ENCODE measurements around the gene TTLL11. TPM values are rescaled to one million over a fixed set of nuclear protein-coding genes. Genes with fewer than 3 reads are reported as not detected.

The TTLL11 gene
- total RNA-seq, 1 donor from 2014 or later, result 0.75 TPM

GRCh38 chr9:122112238-122112637, 19.1 kb upstream of the TTLL11 start:
- H3K9me3 Mint-ChIP-seq, result no peaks in the 10 kb centered on the region
- no peaks in the 10 kb centered on the region for H3K36me3 ChIP-seq

GRCh38 chr9:122111413-122112085, 18.4 kb upstream of the TTLL11 start:
- Histone ChIP-seq H3K79me2 (ENCODE audit: low read depth) (no peaks in the 10 kb centered on the region), H2AFZ (replicated peaks) (no peak overlapping the region), H3K9ac (no peak overlapping the region), H3K27me3 (no peaks in the 10 kb centered on the region), H3K4me1 (peaks cover 46% of the 10 kb centered on the region), H3K4me3 (no peak overlapping the region), H4K20me1 (ENCODE audit: low read depth) (no peaks in the 10 kb centered on the region), H3K27ac (no peak overlapping the region), H3K9me3 (ENCODE audit: low read depth) (no peaks in the 10 kb centered on the region), H3K36me3 (no peaks in the 10 kb centered on the region), H3K4me2 (no peak overlapping the region), H3F3A (ENCODE audit: low read depth) (peaks cover 32% of the 10 kb centered on the region)
- peaks cover 43% of the 10 kb centered on the region for H3K4me1 Mint-ChIP-seq
- no peak overlapping the region for H3K4me3 Mint-ChIP-seq
- H3K9me3 Mint-ChIP-seq, result no peaks in the 10 kb centered on the region
- H3K36me3 Mint-ChIP-seq, result no peaks in the 10 kb centered on the region
- no peak for TF ChIP-seq EZH2 (IDR thresholded peaks at IDR 0.05)
- TF ChIP-seq, protein P1, sequence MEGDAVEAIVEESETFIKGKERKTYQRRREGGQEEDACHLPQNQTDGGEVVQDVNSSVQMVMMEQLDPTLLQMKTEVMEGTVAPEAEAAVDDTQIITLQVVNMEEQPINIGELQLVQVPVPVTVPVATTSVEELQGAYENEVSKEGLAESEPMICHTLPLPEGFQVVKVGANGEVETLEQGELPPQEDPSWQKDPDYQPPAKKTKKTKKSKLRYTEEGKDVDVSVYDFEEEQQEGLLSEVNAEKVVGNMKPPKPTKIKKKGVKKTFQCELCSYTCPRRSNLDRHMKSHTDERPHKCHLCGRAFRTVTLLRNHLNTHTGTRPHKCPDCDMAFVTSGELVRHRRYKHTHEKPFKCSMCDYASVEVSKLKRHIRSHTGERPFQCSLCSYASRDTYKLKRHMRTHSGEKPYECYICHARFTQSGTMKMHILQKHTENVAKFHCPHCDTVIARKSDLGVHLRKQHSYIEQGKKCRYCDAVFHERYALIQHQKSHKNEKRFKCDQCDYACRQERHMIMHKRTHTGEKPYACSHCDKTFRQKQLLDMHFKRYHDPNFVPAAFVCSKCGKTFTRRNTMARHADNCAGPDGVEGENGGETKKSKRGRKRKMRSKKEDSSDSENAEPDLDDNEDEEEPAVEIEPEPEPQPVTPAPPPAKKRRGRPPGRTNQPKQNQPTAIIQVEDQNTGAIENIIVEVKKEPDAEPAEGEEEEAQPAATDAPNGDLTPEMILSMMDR (IDR thresholded peaks at IDR 0.05), result no peak
- TF ChIP-seq EZH2phosphoT487 (IDR thresholded peaks at IDR 0.05), result no peak
- peaks cover 7% of the 10 kb centered on the region for H3K27me3 Mint-ChIP-seq (ENCODE audit: insufficient read depth, low read depth)
- H3K27ac Mint-ChIP-seq, result no peak overlapping the region
- DNase-seq (ENCODE audit: low spot score), result no peak

More at GRCh38 chr9:122112238-122112637, 19.1 kb upstream of the TTLL11 start:
- Mint-ChIP-seq H3K4me1 (peaks cover 47% of the 10 kb centered on the region), H3K4me3 (no peak overlapping the region), H3K27ac (peak overlapping the region; percentile 74), H3K36me3 (no peaks in the 10 kb centered on the region), H3K27me3 (ENCODE audit: insufficient read depth, low read depth) (peaks cover 7% of the 10 kb centered on the region)
- Histone ChIP-seq H2AFZ (replicated peaks) (peak overlapping the region; percentile 34), H3K4me2 (no peak overlapping the region), H3K4me3 (no peak overlapping the region), H4K20me1 (ENCODE audit: low read depth) (no peaks in the 10 kb centered on the region), H3K27me3 (no peaks in the 10 kb centered on the region), H3K79me2 (ENCODE audit: low read depth) (no peaks in the 10 kb centered on the region), H3F3A (ENCODE audit: low read depth) (peaks cover 32% of the 10 kb centered on the region), H3K9me3 (ENCODE audit: low read depth) (no peaks in the 10 kb centered on the region), H3K4me1 (peaks cover 46% of the 10 kb centered on the region), H3K9ac (no peak overlapping the region), H3K27ac (no peak overlapping the region)
- TF ChIP-seq, protein P1 (IDR thresholded peaks at IDR 0.05), result no peak
- TF ChIP-seq EZH2 (IDR thresholded peaks at IDR 0.05) (no peak), EZH2phosphoT487 (IDR thresholded peaks at IDR 0.05) (no peak)
- no peak for DNase-seq (ENCODE audit: low spot score)

GRCh38 chr9:122110100-122110833, 17.2 kb upstream of the TTLL11 start:
- H3K27me3 ChIP-seq, result no peaks in the 10 kb centered on the region
- H3K36me3 ChIP-seq, result no peaks in the 10 kb centered on the region
- H3K27ac ChIP-seq, result no peak overlapping the region
- no peaks in the 10 kb centered on the region for H3K9me3 ChIP-seq (ENCODE audit: low read depth)
- no peak for TF ChIP-seq EZH2 (IDR thresholded peaks at IDR 0.05)
- no peak for TF ChIP-seq EZH2phosphoT487 (IDR thresholded peaks at IDR 0.05)
- TF ChIP-seq, protein P1 (IDR thresholded peaks at IDR 0.05), result no peak
- no peak overlapping the region for H3K4me3 ChIP-seq
- no peak for DNase-seq (ENCODE audit: low spot score)
- H3K4me2 ChIP-seq, result no peak overlapping the region
- H3F3A ChIP-seq (ENCODE audit: low read depth), result peaks cover 19% of the 10 kb centered on the region
- H3K36me3 Mint-ChIP-seq, result no peaks in the 10 kb centered on the region
- peaks cover 34% of the 10 kb centered on the region for H3K4me1 ChIP-seq
- no peaks in the 10 kb centered on the region for H4K20me1 ChIP-seq (ENCODE audit: low read depth)
- no peak overlapping the region for H3K4me3 Mint-ChIP-seq
- no peaks in the 10 kb centered on the region for H3K9me3 Mint-ChIP-seq
- H2AFZ ChIP-seq (replicated peaks), result no peak overlapping the region
- no peaks in the 10 kb centered on the region for H3K79me2 ChIP-seq (ENCODE audit: low read depth)
- peaks cover 9% of the 10 kb centered on the region for H3K27me3 Mint-ChIP-seq (ENCODE audit: insufficient read depth, low read depth)
- no peak overlapping the region for H3K9ac ChIP-seq
- H3K4me1 Mint-ChIP-seq, result peaks cover 33% of the 10 kb centered on the region
- H3K27ac Mint-ChIP-seq, result no peak overlapping the region

Measured in neural progenitor cell (in vitro differentiated cells).